Mesenchymal stem cell (in vitro differentiated cells and primary cell): ENCODE measurements around the gene MSH3. TPM values are rescaled to one million over a fixed set of nuclear protein-coding genes. Genes with fewer than 3 reads are reported as not detected.

Source experiments
- DNase-seq: peaks from one replicate; pipeline ENCODE4 v3.0.0-alpha.2; 2013
- H2AFZ ChIP-seq: one replicate; pipeline ENCODE4 v1.6.1; 2013; ENCODE audit warnings: low read depth, mild to moderate bottlenecking, control low read depth, inconsistent platforms, low read length, moderate library complexity
- H2AK5ac ChIP-seq: 2 replicates; pipeline ENCODE4 v1.6.1; 2013; ENCODE audit warnings: low read length, moderate library complexity, mild to moderate bottlenecking, inconsistent platforms; ENCODE audit not compliant: severe bottlenecking
- H2BK120ac ChIP-seq: one replicate; pipeline ENCODE4 v1.6.1; 2013; ENCODE audit warnings: low read depth, mild to moderate bottlenecking, inconsistent platforms, low read length, moderate library complexity
- H2BK12ac ChIP-seq, 2 experiments: one replicate each; pipeline ENCODE4 v1.6.1; 2013; ENCODE audit warnings: inconsistent platforms in 2 of 2, low read length in 2 of 2, mild to moderate bottlenecking in 2 of 2, moderate library complexity in 2 of 2, control low read depth in 1 of 2
- H2BK15ac ChIP-seq: one replicate; pipeline ENCODE4 v1.6.1; 2013; ENCODE audit warnings: mild to moderate bottlenecking, low read depth, inconsistent platforms; ENCODE audit not compliant: poor library complexity, severe bottlenecking
- H2BK5ac ChIP-seq: 2 replicates; pipeline ENCODE4 v1.6.1; 2013; ENCODE audit warnings: low read depth, mild to moderate bottlenecking, low read length, control low read depth, inconsistent platforms; ENCODE audit not compliant: poor library complexity, severe bottlenecking
- H3K14ac ChIP-seq, 2 experiments: one replicate each; pipeline ENCODE4 v1.6.1; 2013; ENCODE audit warnings: inconsistent platforms in 2 of 2, low read length in 2 of 2, control low read depth in 1 of 2, mild to moderate bottlenecking in 1 of 2, moderate library complexity in 1 of 2
- H3K18ac ChIP-seq, 2 experiments: one replicate each; pipeline ENCODE4 v1.6.1; 2013; ENCODE audit warnings: inconsistent platforms in 2 of 2, low read length in 2 of 2, control low read depth in 1 of 2, low read depth in 1 of 2, mild to moderate bottlenecking in 1 of 2
- H3K23ac ChIP-seq, 2 experiments: one replicate each; pipeline ENCODE4 v1.6.1; 2013; ENCODE audit warnings: inconsistent platforms in 2 of 2, low read length in 2 of 2, mild to moderate bottlenecking in 2 of 2, moderate library complexity in 2 of 2, control low read depth in 1 of 2
- H3K27ac ChIP-seq: 2 replicates; pipeline ENCODE4 v1.5.1; 2013; ENCODE audit warnings: mild to moderate bottlenecking, moderate library complexity, low read length, control low read depth, inconsistent platforms; ENCODE audit not compliant: poor library complexity, severe bottlenecking
- H3K27me3 ChIP-seq, 2 experiments: 2 replicates each; pipeline versions ENCODE4 v1.6.1 to v1.7.0; 2013; ENCODE audit warnings: low read length in 2 of 2, mild to moderate bottlenecking in 2 of 2, moderate library complexity in 2 of 2, control low read depth in 1 of 2, inconsistent platforms in 1 of 2; ENCODE audit not compliant: control insufficient read depth in 1 of 2, insufficient read depth in 1 of 2
- H3K36me3 ChIP-seq, 2 experiments: 2 replicates each; pipeline versions ENCODE4 v1.6.1 to v1.7.0; 2013; ENCODE audit warnings: low read length in 2 of 2, control low read depth in 1 of 2, inconsistent platforms in 1 of 2, low read depth in 1 of 2, mild to moderate bottlenecking in 1 of 2; ENCODE audit not compliant: insufficient read depth in 2 of 2, control insufficient read depth in 1 of 2
- H3K4ac ChIP-seq, 2 experiments: one replicate each; pipeline ENCODE4 v1.6.1; 2013; ENCODE audit warnings: inconsistent platforms in 2 of 2, low read length in 2 of 2, mild to moderate bottlenecking in 2 of 2, moderate library complexity in 2 of 2, control low read depth in 1 of 2, low read depth in 1 of 2
- H3K4me1 ChIP-seq: 2 replicates; pipeline ENCODE4 v1.6.1; 2013; ENCODE audit warnings: low read depth, low read length, control low read depth; ENCODE audit not compliant: control insufficient read depth, insufficient read depth
- H3K4me2 ChIP-seq: 2 replicates; pipeline ENCODE4 v1.6.1; 2013; ENCODE audit warnings: low read length, mild to moderate bottlenecking, inconsistent platforms; ENCODE audit not compliant: poor library complexity, severe bottlenecking
- H3K4me3 ChIP-seq, 2 experiments: 2 replicates each; pipeline versions ENCODE4 v1.5.1 to v1.7.0; 2013; ENCODE audit warnings: low read length in 2 of 2, mild to moderate bottlenecking in 2 of 2, control low read depth in 1 of 2, low read depth in 1 of 2; ENCODE audit not compliant: insufficient read depth in 1 of 2
- H3K79me1 ChIP-seq: replicated peaks from 2 replicates; pipeline ENCODE4 v1.6.1; 2013; ENCODE audit warnings: mild to moderate bottlenecking, control low read depth, low read length, inconsistent platforms; ENCODE audit not compliant: poor library complexity, severe bottlenecking
- H3K9ac ChIP-seq: 2 replicates; pipeline ENCODE4 v1.7.0; 2013; ENCODE audit warnings: mild to moderate bottlenecking, low read length, moderate library complexity
- H3K9me3 ChIP-seq: 2 replicates; pipeline ENCODE4 v1.7.0; 2013; ENCODE audit warnings: mild to moderate bottlenecking, low read length; ENCODE audit not compliant: control insufficient read depth
- H4K8ac ChIP-seq: one replicate; pipeline ENCODE4 v1.6.1; 2013; ENCODE audit warnings: inconsistent platforms, mild to moderate bottlenecking, low read length, moderate library complexity
- H4K91ac ChIP-seq: one replicate; pipeline ENCODE4 v1.6.1; 2013; ENCODE audit warnings: mild to moderate bottlenecking, low read length, inconsistent platforms
- WGBS: methylation state at CpG from one replicate; pipeline ENCODE4 v1.1.7; 2013; ENCODE audit warnings: mixed read lengths; 5-methylcytosine and 5-hydroxymethylcytosine counted together
- polyA plus RNA-seq, 2 experiments: library from polyadenylated mRNA; stranded (reverse); fragments of 200-250 nt; gene quantifications; one replicate each; pipeline ENCODE4 v1.2.3, GENCODE V29; 2013

The MSH3 gene
- polyA plus RNA-seq (2013, experiment 1 of 2), result 9.4 TPM
- 9.3 TPM for polyA plus RNA-seq (2013, experiment 2 of 2)

DNA sequence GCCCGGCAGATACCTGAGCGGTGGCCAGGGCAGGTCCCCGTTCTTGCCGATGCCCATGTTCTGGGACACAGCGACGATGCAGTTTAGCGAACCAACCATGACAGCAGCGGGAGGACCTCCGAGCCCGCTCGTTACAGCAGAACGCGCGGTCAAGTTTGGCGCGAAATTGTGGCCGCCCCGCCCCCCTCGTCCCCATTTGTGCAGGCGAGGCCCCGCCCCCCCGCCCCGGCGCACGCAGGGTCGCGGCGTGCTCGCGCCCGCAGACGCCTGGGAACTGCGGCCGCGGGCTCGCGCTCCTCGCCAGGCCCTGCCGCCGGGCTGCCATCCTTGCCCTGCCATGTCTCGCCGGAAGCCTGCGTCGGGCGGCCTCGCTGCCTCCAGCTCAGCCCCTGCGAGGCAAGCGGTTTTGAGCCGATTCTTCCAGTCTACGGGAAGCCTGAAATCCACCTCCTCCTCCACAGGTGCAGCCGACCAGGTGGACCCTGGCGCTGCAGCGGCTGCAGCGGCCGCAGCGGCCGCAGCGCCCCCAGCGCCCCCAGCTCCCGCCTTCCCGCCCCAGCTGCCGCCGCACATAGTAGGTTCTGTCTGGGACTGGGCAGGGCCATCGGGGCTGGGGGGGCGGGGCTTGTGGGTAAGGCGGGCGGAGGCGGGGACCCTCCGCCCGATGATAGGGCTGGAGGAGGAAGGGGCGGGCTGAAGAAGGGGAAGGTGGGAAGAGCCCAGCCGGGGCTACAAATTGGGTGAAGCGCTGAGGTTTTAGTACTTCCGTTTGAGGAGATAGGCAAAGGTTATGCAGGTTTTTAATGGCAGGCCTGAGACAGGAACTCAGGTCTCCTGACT lies at the start of gene MSH3, which contains the start of gene DHFR:
TSS of gene MSH3 (plus strand) at position 262 of the 840 bp plus-strand sequence. CDS start at position 338, 76 bp downstream.
TSS of gene DHFR (minus strand) at position 593 of the 840 bp plus-strand sequence. CDS start at position 99, 494 bp downstream.
- H3K27me3 ChIP-seq, result no peaks in the 10 kb centered on the region
- peak within 1 kb of the TSS; percentile 98 for H3K4me2 ChIP-seq
- peak within 1 kb of the TSS; percentile 90 for H2BK5ac ChIP-seq
- no peak within 1 kb of the TSS for H2BK12ac ChIP-seq
- peaks cover 3 to 24% of the 10 kb centered on the region in 2 experiments for H3K36me3 ChIP-seq
- peak within 1 kb of the TSS; percentile 97 to 100 for H3K4ac ChIP-seq
- H4K8ac ChIP-seq, result peak within 1 kb of the TSS; percentile 91
- peak within 1 kb of the TSS; percentile 68 for H2AK5ac ChIP-seq
- H3K9me3 ChIP-seq, result no peaks in the 10 kb centered on the region
- peak within 1 kb of the TSS; percentile 91 for H3K9ac ChIP-seq
- under 1% methylated on average over 37 of the region's 74 CpGs for WGBS
- H3K4me1 ChIP-seq, result peaks cover 4% of the 10 kb centered on the region
- peak within 1 kb of the TSS; percentile 90 to 92 for H3K4me3 ChIP-seq
- H3K27ac ChIP-seq, result peak within 1 kb of the TSS; percentile 96
- peak within 1 kb of the TSS; percentile 94 for H2BK120ac ChIP-seq
- peaks cover 15% of the 10 kb centered on the region for H3K79me1 ChIP-seq
- peak; percentile 90 for DNase-seq
- H4K91ac ChIP-seq, result peak within 1 kb of the TSS; percentile 90
- peak within 1 kb of the TSS; percentile 72 for H2AFZ ChIP-seq
- H3K14ac ChIP-seq, result peak within 1 kb of the TSS in 1 of 2 experiments; percentile 94
- H3K18ac ChIP-seq, result peak within 1 kb of the TSS; percentile 99 to 100
- H2BK15ac ChIP-seq, result peak within 1 kb of the TSS; percentile 83
- H3K23ac ChIP-seq, result peak within 1 kb of the TSS in 1 of 2 experiments; percentile 98

- H4K91ac ChIP-seq, result no peak overlapping the region
- no peak overlapping the region for H3K4ac ChIP-seq
- H2AFZ ChIP-seq, result no peak overlapping the region
- no peak overlapping the region for H2AK5ac ChIP-seq
- H3K18ac ChIP-seq, result no peak overlapping the region
- peaks cover 5% of the 10 kb centered on the region for H3K9me3 ChIP-seq
- H3K4me1 ChIP-seq, result no peaks in the 10 kb centered on the region
- H3K79me1 ChIP-seq, result no peaks in the 10 kb centered on the region
- no peak overlapping the region for H3K14ac ChIP-seq
- H3K27ac ChIP-seq, result no peak overlapping the region
- no peak for DNase-seq
- H3K4me2 ChIP-seq, result no peak overlapping the region
- H2BK120ac ChIP-seq, result no peak overlapping the region
- no peak overlapping the region for H4K8ac ChIP-seq
- no peak overlapping the region for H2BK12ac ChIP-seq
- no peak overlapping the region for H2BK15ac ChIP-seq
- no peak overlapping the region for H3K23ac ChIP-seq
- H3K4me3 ChIP-seq, result no peak overlapping the region
- no peak overlapping the region for H3K9ac ChIP-seq
- no peak overlapping the region for H2BK5ac ChIP-seq
- H3K27me3 ChIP-seq, result no peaks in the 10 kb centered on the region
- no peaks in the 10 kb centered on the region for H3K36me3 ChIP-seq
Observed at GRCh38 chr5:80607343-80607742, 47.1 kb upstream of the MSH3 start.

- Histone ChIP-seq H3K23ac (no peak overlapping the region), H2BK5ac (no peak overlapping the region), H3K4ac (no peak overlapping the region), H4K8ac (no peak overlapping the region), H3K9me3 (peaks cover 5% of the 10 kb centered on the region), H3K79me1 (no peaks in the 10 kb centered on the region), H2AK5ac (no peak overlapping the region), H2BK120ac (no peak overlapping the region), H3K18ac (no peak overlapping the region), H3K4me1 (no peaks in the 10 kb centered on the region), H2AFZ (no peak overlapping the region), H3K27me3 (no peaks in the 10 kb centered on the region), H3K27ac (no peak overlapping the region), H3K14ac (no peak overlapping the region), H3K9ac (no peak overlapping the region), H3K4me3 (no peak overlapping the region), H2BK12ac (no peak overlapping the region), H4K91ac (no peak overlapping the region), H3K36me3 (no peaks in the 10 kb centered on the region), H2BK15ac (no peak overlapping the region), H3K4me2 (no peak overlapping the region)
- no peak for DNase-seq
Observed at GRCh38 chr5:80607832-80608231, 46.6 kb upstream of the MSH3 start.

- 88% methylated on average over 1 of the region's 1 CpG for WGBS
- Histone ChIP-seq H3K4me1 (no peaks in the 10 kb centered on the region), H3K79me1 (no peaks in the 10 kb centered on the region), H3K4me3 (no peak overlapping the region), H3K14ac (no peak overlapping the region), H3K27ac (no peak overlapping the region), H2AFZ (no peak overlapping the region), H3K9me3 (peaks cover 5% of the 10 kb centered on the region), H3K18ac (no peak overlapping the region), H2BK12ac (no peak overlapping the region), H4K91ac (no peak overlapping the region), H2BK5ac (no peak overlapping the region), H3K4me2 (no peak overlapping the region), H2BK15ac (no peak overlapping the region), H3K23ac (no peak overlapping the region), H3K9ac (no peak overlapping the region), H2AK5ac (no peak overlapping the region), H3K27me3 (no peaks in the 10 kb centered on the region), H2BK120ac (no peak overlapping the region), H4K8ac (no peak overlapping the region), H3K4ac (no peak overlapping the region), H3K36me3 (no peaks in the 10 kb centered on the region)
- DNase-seq, result no peak
Observed at GRCh38 chr5:80608731-80609130, 45.7 kb upstream of the MSH3 start.
